ENCODE measurements around the gene NME4.
A peak's percentile ranks its signal among the peaks of the same experiment; 100 is the strongest.

NME4 gene

DNA sequence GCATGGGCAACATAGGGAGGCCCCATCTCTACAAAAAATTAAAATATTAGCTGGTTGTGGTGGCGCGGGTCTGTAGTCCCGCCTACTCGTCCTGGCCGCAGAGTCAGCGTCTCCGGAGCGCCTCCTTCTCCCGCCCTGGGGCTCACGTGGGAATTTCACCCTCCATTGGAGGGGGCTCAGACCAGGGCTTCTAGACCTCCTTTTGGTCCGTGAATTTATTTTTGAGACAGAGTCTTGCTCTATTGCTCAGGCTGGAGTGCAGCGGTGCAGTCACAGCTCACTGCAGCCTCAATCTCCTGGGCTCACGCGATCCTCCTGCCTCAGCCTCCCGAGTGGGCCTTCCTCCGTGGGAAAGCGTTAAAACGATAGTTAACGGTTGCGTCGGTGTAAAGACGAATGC lies 394 bp upstream of the NME4 start (continued):
- TF ChIP-seq WT1 (tag by site-specific recombination; IDR thresholded peaks at IDR 0.05) (no peak), ZBTB17 (tag by site-specific recombination; IDR thresholded peaks at IDR 0.05) (0 out of 2 replicates have a peak, but pooled peaks have one; percentile 56), ZNF335 (tag by site-specific recombination; conservative IDR thresholded peaks at IDR 0.05) (peak; percentile 81), ZFP69B (tag by site-specific recombination; IDR thresholded peaks at IDR 0.05) (no peak), ZNF324 (tag by site-specific recombination; IDR thresholded peaks at IDR 0.05) (no peak), ZNF600 (tag by site-specific recombination; IDR thresholded peaks at IDR 0.05) (no peak; the same call in 1 of the 2 replicates), ZNF561 (tag by site-specific recombination; IDR thresholded peaks at IDR 0.05; ENCODE audit: borderline replicate concordance) (peak; percentile 59; the same call in 1 of the 2 replicates), ZNF292 (tag by site-specific recombination; IDR thresholded peaks at IDR 0.05; ENCODE audit: borderline replicate concordance, low read depth) (no peak), ZNF114 (tag by site-specific recombination; IDR thresholded peaks at IDR 0.05) (no peak), ZNF747 (tag by site-specific recombination; IDR thresholded peaks at IDR 0.05) (no peak), ZNF433 (tag by site-specific recombination; IDR thresholded peaks at IDR 0.05; ENCODE audit: low read depth) (no peak), ZNF121 (tag by site-specific recombination; IDR thresholded peaks at IDR 0.05) (0 out of 2 replicates have a peak, but pooled peaks have one; percentile 29), ZEB2 (tag by site-specific recombination; IDR thresholded peaks at IDR 0.05) (peak; percentile 81; the same call in 1 of the 2 replicates), GLIS2 (tag by site-specific recombination; IDR thresholded peaks at IDR 0.05) (peak; percentile 40; the same call in 1 of the 2 replicates), ZNF266 (tag by site-specific recombination; IDR thresholded peaks at IDR 0.05; ENCODE audit: low read depth) (no peak), ZBTB48 (tag by site-specific recombination; IDR thresholded peaks at IDR 0.05) (no peak), ZBTB20 (tag by site-specific recombination; IDR thresholded peaks at IDR 0.05) (peak; percentile 68; the same call in 1 of the 2 replicates), ZNF394 (tag by site-specific recombination; IDR thresholded peaks at IDR 0.05; ENCODE audit: borderline replicate concordance) (no peak), ZNF473 (tag by site-specific recombination; IDR thresholded peaks at IDR 0.05) (no peak), ZNF544 (tag by site-specific recombination; IDR thresholded peaks at IDR 0.05) (no peak), BCL11B (tag by site-specific recombination; IDR thresholded peaks at IDR 0.05; ENCODE audit: low read depth) (no peak)
- TF ChIP-seq, protein P1, sequence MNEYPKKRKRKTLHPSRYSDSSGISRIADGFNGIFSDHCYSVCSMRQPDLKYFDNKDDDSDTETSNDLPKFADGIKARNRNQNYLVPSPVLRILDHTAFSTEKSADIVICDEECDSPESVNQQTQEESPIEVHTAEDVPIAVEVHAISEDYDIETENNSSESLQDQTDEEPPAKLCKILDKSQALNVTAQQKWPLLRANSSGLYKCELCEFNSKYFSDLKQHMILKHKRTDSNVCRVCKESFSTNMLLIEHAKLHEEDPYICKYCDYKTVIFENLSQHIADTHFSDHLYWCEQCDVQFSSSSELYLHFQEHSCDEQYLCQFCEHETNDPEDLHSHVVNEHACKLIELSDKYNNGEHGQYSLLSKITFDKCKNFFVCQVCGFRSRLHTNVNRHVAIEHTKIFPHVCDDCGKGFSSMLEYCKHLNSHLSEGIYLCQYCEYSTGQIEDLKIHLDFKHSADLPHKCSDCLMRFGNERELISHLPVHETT (tag by site-specific recombination; IDR thresholded peaks at IDR 0.05): no peak
- TF ChIP-seq, protein P2, sequence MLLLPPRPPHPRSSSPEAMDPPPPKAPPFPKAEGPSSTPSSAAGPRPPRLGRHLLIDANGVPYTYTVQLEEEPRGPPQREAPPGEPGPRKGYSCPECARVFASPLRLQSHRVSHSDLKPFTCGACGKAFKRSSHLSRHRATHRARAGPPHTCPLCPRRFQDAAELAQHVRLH (tag by site-specific recombination; IDR thresholded peaks at IDR 0.05): 0 out of 2 replicates have a peak, but pooled peaks have one; percentile 48
- TF ChIP-seq, protein P3, sequence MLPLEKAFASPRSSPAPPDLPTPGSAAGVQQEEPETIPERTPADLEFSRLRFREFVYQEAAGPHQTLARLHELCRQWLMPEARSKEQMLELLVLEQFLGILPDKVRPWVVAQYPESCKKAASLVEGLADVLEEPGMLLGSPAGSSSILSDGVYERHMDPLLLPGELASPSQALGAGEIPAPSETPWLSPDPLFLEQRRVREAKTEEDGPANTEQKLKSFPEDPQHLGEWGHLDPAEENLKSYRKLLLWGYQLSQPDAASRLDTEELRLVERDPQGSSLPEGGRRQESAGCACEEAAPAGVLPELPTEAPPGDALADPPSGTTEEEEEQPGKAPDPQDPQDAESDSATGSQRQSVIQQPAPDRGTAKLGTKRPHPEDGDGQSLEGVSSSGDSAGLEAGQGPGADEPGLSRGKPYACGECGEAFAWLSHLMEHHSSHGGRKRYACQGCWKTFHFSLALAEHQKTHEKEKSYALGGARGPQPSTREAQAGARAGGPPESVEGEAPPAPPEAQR (tag by site-specific recombination; IDR thresholded peaks at IDR 0.05): no peak
- TF ChIP-seq, protein P4, sequence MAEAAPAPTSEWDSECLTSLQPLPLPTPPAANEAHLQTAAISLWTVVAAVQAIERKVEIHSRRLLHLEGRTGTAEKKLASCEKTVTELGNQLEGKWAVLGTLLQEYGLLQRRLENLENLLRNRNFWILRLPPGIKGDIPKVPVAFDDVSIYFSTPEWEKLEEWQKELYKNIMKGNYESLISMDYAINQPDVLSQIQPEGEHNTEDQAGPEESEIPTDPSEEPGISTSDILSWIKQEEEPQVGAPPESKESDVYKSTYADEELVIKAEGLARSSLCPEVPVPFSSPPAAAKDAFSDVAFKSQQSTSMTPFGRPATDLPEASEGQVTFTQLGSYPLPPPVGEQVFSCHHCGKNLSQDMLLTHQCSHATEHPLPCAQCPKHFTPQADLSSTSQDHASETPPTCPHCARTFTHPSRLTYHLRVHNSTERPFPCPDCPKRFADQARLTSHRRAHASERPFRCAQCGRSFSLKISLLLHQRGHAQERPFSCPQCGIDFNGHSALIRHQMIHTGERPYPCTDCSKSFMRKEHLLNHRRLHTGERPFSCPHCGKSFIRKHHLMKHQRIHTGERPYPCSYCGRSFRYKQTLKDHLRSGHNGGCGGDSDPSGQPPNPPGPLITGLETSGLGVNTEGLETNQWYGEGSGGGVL (tag by site-specific recombination; IDR thresholded peaks at IDR 0.05): peak; percentile 51; the same call in 1 of the 2 replicates
